ENCODE measurements around the gene PDZRN3.

Gene PDZRN3

GRCh38 chr3:73409138-73409763, 215.5 kb downstream of the PDZRN3 start:
- DNase-seq = no peak

DNA sequence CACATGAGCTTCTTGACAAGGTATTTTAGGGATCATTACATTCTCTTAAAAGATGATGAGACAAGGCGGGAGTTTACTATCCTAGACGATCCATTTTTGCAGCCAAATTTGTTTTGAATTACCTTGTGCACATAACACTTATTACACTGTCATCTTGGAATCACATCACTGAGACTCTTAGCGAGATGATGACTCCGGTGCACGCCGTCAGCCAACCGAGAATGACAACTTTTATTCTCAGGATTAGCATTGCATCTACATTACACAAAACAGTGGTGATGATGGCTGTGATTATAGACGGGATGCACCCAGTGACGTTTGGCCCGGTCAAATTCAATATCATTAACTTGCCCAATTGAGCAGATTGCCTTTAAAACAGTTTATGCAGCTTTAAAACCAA, 216.1 kb downstream of the PDZRN3 start:
- DNase-seq = no peak

DNA sequence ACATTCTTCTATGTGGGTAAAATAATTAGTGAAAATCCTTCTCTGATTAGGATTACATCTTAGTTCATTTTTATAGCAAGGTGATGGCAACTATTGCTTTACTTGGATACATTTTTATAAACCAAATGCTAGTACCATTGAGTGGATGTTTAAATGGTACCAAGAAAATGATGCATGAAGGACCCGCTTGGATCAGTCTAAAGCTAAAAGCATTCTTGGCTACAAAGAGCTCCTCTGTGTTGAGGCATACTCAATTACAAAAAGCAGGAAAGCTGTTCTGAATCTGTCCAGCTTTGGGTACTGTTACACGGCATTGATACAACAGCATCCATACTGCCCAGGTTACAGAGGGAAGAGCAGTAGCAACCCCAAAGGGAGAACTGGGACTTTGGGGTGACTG, 217.2 kb downstream of the PDZRN3 start:
- no peak for DNase-seq

DNA sequence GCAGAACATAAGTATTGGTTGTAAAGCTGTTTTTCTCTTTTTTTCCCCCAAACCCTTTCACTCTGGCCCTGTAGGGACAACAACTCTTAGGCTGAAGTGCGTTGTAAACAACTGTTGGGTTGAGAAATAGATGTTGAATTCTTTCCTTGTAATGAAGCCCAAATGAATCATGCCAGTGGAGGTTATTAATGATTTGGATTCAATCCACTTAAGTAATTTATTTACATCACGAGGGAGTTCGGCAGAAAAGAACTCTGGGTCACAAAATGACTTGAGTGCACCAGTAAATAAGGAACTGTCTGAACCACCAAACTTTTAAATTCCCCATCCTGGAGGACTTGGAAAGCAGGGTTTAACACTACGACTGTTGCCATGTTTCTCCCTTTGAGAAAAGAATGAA, 218.9 kb downstream of the PDZRN3 start:
- no peak for DNase-seq

GRCh38 chr3:73405000-73405399, 219.7 kb downstream of the PDZRN3 start:
- DNase-seq = no peak

DNA sequence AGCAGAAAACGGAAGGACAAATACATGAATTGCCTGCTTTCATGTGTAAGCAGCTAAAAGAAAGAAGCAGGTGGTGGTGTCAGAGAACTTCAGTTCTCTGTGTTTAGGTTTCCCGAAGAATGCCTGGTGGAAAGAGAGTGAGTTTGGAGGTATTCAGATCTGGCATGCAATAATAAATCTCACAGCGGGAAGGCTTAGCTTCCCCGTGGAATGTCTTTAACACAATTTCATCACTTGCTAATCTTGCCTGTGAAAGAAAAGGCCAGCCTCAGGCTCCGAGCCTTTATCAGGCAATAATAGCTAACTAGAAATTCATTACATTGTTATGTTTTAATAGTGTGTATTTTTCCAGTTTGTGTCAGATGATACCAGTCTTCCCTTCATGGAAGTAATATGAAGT, 220.3 kb downstream of the PDZRN3 start:
- no peak for DNase-seq

DNA sequence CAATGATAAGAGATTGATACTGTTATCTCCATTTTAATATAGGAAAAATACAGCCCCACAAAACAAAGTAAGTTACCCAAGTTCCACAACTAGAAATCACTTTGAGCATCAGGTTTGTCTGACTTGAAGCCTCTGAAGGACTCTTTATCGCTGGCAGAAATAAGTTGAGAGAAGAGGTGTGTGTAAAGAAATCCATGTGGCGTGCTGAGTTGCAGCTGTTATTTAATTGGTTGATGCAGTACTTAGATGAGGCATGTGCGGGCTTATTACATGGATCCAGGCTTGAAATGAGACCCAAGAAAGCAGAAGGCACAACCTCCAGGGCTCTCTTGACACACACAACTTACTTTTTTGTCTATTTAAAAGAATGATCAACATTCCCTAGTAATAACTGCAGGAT, 221.3 kb downstream of the PDZRN3 start:
- DNase-seq = no peak

- DNase-seq = no peak
Measured at GRCh38 chr3:73401616-73402279, 223.0 kb downstream of the PDZRN3 start.

DNA sequence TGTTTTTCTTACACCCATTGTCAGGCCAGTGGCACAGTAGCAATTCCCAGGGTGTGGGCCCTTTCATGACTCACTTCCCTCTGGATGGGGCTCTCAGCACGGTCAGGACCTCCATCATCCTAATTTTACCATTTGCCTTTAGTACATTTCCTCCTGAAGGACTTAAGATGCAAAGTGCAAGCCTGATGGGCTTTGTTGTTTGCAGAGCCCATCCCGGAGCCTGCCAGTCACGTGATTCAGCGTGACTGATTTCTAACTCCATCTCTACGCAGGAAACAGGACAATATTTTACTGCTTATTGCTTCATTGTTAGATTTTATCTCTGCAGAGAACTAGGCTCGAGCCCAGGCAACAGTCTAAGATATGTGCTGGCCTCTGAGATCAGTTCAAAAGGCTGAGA, 223.7 kb downstream of the PDZRN3 start:
- DNase-seq = no peak

GRCh38 chr3:73399666-73400253, 225.0 kb downstream of the PDZRN3 start:
- no peak for DNase-seq

DNA sequence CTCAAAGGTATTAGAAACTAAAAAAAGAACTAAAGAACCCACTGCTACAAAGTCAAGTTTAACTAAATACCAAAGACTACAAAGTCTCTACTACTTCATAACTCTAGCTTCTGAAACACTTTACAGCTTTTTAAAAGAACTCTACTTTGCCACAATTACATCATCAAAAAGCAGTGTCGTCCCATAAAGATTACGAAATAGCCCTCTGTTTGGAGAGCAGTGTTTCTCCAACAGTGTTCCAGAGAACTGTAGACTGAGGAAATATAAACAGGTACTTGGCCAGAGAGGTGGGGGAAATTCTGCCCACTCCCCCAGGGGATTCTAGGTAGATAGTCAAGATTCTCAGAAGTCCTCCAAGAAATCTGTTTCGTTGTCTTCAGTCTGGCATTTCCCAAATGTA, 225.6 kb downstream of the PDZRN3 start:
- DNase-seq = no peak

GRCh38 chr3:73398084-73398483, 226.7 kb downstream of the PDZRN3 start:
- DNase-seq = no peak

- no peak for DNase-seq
Measured at GRCh38 chr3:73394240-73394639, 230.5 kb downstream of the PDZRN3 start.

GRCh38 chr3:73393005-73393404, 231.7 kb downstream of the PDZRN3 start:
- no peak for DNase-seq

DNA sequence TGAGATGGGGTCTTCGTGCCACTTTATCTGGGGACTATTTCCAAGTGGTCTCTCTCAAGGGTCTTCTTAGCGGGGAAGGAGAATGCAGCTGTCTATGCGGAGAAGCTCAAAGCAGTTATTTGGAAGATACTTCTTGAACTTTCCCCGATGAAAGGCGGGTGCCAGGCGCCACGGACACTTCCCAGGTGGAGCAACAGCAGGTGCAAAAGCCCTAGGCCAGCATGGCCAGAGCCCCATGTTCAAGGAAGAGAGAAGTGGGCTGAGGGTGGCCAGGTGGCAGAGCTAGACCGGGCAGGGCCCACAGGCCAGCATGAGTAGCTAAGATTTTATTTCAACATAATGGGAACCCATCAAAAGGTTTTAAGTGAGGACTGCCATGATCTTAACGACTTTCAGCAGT, 232.8 kb downstream of the PDZRN3 start:
- DNase-seq = no peak

DNA sequence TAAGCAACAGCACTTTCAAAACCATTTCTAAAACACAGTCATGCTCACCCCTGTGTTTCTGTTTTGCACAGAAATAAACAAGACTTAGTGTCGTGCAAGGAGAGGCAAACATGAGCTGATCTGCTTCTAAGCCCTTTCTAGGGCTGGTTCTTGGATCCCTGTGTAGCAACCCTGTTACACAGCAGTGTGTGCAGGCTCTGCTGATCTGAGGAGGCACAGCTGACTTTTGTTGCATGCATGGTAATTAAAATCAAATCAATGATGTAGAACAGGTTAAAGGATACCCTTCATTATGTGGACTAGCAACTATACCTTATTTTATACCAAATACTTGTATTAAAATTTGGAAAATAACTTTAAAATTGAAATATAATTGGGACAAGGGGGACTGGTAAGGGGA, 234.8 kb downstream of the PDZRN3 start:
- DNase-seq = no peak

DNA sequence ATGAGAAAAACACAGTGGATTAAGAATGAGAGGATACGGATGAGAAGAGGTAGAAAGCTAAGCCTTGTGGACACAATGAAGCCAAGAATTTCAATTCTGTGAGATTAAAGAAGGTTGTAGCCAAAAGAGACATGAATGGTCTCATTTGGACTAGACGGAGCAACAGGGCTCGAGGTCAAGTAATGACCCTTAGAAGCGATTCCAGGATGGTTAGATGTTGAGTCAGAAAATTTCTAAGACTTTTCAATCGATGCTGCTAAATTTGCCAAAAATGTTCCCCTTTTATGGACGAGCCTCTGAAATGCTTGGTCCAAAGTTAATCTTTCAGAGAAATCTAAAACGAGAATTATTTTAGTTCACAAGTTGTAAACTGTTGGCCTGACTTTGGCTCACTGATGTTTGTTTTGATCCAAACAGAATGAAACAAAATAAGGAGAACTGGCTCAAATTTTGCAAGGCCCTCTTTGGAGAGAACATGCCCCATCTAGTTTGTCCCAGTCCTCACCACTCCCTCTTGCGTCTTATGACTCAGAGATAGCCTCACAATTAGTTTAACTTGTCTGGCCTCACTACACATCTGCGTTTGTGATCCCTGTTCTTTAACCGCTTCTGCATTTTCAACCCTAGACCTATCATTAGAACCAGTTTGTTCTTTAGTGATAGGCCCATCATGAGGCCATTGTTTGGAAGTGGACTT, 235.5 kb downstream of the PDZRN3 start:
- DNase-seq = no peak

GRCh38 chr3:73385568-73385967, 239.2 kb downstream of the PDZRN3 start:
- DNase-seq = no peak

DNA sequence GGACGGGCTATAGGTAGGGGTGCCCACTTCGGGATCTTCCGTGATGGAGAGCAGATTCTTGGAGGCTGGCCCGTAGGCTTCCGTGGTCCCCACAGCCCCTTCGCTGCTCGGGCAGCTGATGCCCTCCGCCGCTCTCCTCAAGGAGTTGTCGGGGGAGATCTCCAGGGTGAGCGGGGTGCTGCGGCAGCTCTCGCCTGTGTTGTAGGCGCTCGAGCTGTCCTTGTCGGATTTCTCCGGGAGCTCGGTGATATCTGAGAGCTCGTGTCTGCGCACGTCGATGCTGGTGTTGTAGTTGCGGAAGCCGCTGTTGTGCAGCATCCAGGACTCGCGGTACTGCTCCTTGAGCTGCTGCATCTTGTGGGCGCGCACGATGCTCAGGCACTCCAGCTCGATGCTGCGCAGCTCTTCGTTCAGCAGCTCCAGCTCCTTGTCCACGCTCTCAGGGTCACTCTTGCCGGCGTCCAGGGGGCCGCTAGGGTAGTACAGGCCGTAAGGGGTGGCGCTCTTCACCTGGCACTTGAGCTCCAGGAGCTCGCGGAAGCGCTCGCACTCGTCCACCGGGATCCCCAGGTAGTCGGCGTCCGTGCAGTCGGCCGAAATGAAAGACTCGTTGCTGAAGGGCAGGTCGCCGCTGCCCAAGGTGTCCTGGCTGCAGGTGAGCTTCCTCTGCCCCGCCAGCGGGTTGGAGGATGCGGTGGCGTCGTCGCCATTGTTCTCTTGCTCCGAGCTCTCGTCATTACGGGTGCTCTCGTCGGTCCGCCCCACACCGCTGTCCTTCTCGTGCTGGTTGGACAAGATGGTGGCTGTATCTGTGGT, 240.4 kb downstream of the PDZRN3 start:
- no peak for DNase-seq

DNA sequence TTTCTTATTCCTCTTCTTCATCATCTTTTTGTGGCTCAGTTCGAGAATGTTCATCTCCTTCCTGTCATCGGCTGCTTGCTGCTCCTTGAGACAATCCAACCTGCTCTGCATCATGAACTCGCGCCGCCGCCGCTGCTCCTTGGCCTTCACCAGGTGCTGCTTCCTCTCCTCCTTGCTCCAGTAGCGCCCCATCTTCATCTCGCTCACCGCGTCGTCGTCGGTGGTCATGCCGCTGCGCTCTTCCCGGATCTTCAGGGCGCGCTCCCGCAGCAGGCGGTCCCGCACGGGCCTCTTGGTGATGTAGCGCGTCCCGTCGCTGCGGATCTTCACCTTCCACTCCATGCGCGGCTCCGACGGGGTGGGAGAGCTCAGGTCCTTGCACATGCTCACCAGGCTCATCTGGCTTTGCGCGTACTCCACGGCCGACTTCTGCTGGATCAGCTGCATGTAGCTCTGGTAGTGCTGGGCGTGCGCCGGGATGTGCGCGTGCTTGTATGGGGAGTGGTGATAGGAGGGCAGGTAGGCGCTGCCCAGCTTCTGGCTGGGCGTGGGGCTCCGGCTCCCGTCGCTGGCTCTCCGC, 241.2 kb downstream of the PDZRN3 start:
- DNase-seq = no peak

- DNase-seq = no peak
Measured at GRCh38 chr3:73381551-73381950, 243.2 kb downstream of the PDZRN3 start.

- DNase-seq = no peak
Measured at GRCh38 chr3:73380735-73381532, 243.8 kb downstream of the PDZRN3 start.

Data from activated CD4-positive, alpha-beta T cell treated with anti-CD3 and anti-CD28 coated beads, Interleukin-10, Interleukin-2, amounts not matched to agents 100 ng/mL and 50 ng/mL, durations not matched to agents 16 hours and 8 hours (primary cell).